Keratinocyte (primary cell): ENCODE measurements around the gene TPCN1. TPM values are rescaled to one million over a fixed set of nuclear protein-coding genes. Genes with fewer than 3 reads are reported as not detected.

Experiments used
- DNase-seq: peaks from one replicate; pipeline ENCODE4 v3.0.0-alpha.2; 2011; ENCODE audit warnings: low read depth, missing footprints, low spot score
- FAIRE-seq: peaks from 2 replicates; lab custom pipeline; 2011; peaks lifted over from hg19 to GRCh38; lab: Jason Lieb, UNC
- H2AFZ ChIP-seq: 2 replicates; pipeline ENCODE4 v1.6.0; 2012; ENCODE audit warnings: low read length, control low read depth, inconsistent platforms; ENCODE audit not compliant: control insufficient read depth
- H3K27ac ChIP-seq: 2 replicates; pipeline ENCODE4 v1.5.1; 2011; ENCODE audit warnings: low read length; ENCODE audit not compliant: control insufficient read depth, insufficient read depth
- H3K27me3 ChIP-seq: 3 replicates; pipeline ENCODE4 v1.6.0; 2011; ENCODE audit warnings: low read length; ENCODE audit not compliant: control insufficient read depth, insufficient read depth; ENCODE audit errors: extremely low read depth
- H3K36me3 ChIP-seq, 2 experiments: 2 replicates in 1 of 2; 3 replicates in 1 of 2; pipeline ENCODE4 v1.5.1; 2011; ENCODE audit warnings: low read length in 2 of 2, mild to moderate bottlenecking in 1 of 2; ENCODE audit not compliant: control insufficient read depth in 2 of 2, insufficient read depth in 2 of 2; ENCODE audit errors: extremely low read depth in 1 of 2
- H3K4me1 ChIP-seq: 3 replicates; pipeline ENCODE4 v1.5.1; 2011; ENCODE audit warnings: low read length; ENCODE audit not compliant: control insufficient read depth, insufficient read depth; ENCODE audit errors: extremely low read depth
- H3K4me2 ChIP-seq: 3 replicates; pipeline ENCODE4 v1.6.0; 2011; ENCODE audit warnings: low read depth, low read length; ENCODE audit not compliant: control insufficient read depth, insufficient read depth; ENCODE audit errors: extremely low read depth
- H3K4me3 ChIP-seq, 3 experiments: fragments of 200-600 bp in 1 of 3; sonication (generic) in 1 of 3; 2 replicates in 2 of 3; 3 replicates in 1 of 3; pipeline ENCODE4 v1.5.1; 2011 to 2016; ENCODE audit warnings: low read length in 3 of 3, mild to moderate bottlenecking in 3 of 3, control low read depth in 2 of 3, inconsistent platforms in 1 of 3, low read depth in 1 of 3, mixed read lengths in 1 of 3, mixed run types in 1 of 3, moderate library complexity in 1 of 3; ENCODE audit not compliant: control insufficient read depth in 2 of 3, insufficient read depth in 2 of 3; ENCODE audit errors: extremely low read depth in 1 of 3
- H3K79me2 ChIP-seq: 2 replicates; pipeline ENCODE4 v1.6.0; 2012; ENCODE audit warnings: low read length; ENCODE audit not compliant: control insufficient read depth, insufficient read depth
- H3K9ac ChIP-seq: 3 replicates; pipeline ENCODE4 v1.6.0; 2011; ENCODE audit warnings: low read length; ENCODE audit not compliant: control insufficient read depth, insufficient read depth; ENCODE audit errors: extremely low read depth
- H3K9me1 ChIP-seq: 3 replicates; pipeline ENCODE4 v1.6.0; 2011; ENCODE audit warnings: low read length; ENCODE audit not compliant: control insufficient read depth, insufficient read depth; ENCODE audit errors: extremely low read depth
- H3K9me3 ChIP-seq: 2 replicates; pipeline ENCODE4 v1.5.1; 2012; ENCODE audit warnings: low read depth, low read length; ENCODE audit not compliant: control insufficient read depth
- H4K20me1 ChIP-seq: 3 replicates; pipeline ENCODE4 v1.6.0; 2011; ENCODE audit warnings: low read length; ENCODE audit not compliant: control insufficient read depth, insufficient read depth; ENCODE audit errors: extremely low read depth
- CTCF ChIP-seq, 3 experiments: IDR thresholded peaks in 1 of 3; conservative IDR thresholded peaks in 1 of 3; optimal IDR thresholded peaks in 1 of 3; 2 replicates in 2 of 3; 3 replicates in 1 of 3; pipeline versions ENCODE3 to v1.5.1; 2011; ENCODE audit warnings: low read length in 3 of 3, mild to moderate bottlenecking in 3 of 3, moderate library complexity in 2 of 3, control low read depth in 1 of 3, inconsistent platforms in 1 of 3; ENCODE audit not compliant: insufficient read depth in 2 of 3; ENCODE audit errors: extremely low read depth in 1 of 3
- EZH2 ChIP-seq: IDR thresholded peaks from one replicate; pipeline ENCODE4 v1.6.1; 2012; ENCODE audit warnings: inconsistent platforms, mild to moderate bottlenecking, low read length, moderate library complexity
- dilution Hi-C: fragments of 300-500 bp; cut with MboI; formaldehyde crosslinking; loops from one replicate; pipeline ENCODE4 v1.7.0; 2020; ENCODE audit warnings: low sequenced_read_pairs; ENCODE audit not compliant: extremely low pct_ligation_motif_present
- polyA plus RNA-seq, 5 experiments: library from polyadenylated mRNA; depleted of rRNA in 3 of 5; stranded (reverse) in 3 of 5; stranded (forward) in 1 of 5; unstranded in 1 of 5; fragments of >200 nt; gene quantifications; 1 replicate in 1 of 5; 2 replicates in 3 of 5; 3 replicates in 1 of 5; pipeline versions ENCODE4 v1.2.1 to v1.2.3, GENCODE V29; 2011 to 2012; ENCODE audit warnings: missing spikeins in 2 of 5, low read depth in 1 of 5, low replicate concordance in 1 of 5

TPCN1 gene
- polyA plus RNA-seq, 1 donor (not counting 4 experiments of a cell fraction or from before 2014, with no cell fraction given), result 6.8 TPM

GRCh38 chr12:113302886-113303640 lies 81.8 kb downstream of the TPCN1 start:
- H3K79me2 ChIP-seq, result no peaks in the 10 kb centered on the region
- no peak for FAIRE-seq
- H3K4me2 ChIP-seq, result no peak overlapping the region
- no peak overlapping the region for H3K9ac ChIP-seq
- H3K9me1 ChIP-seq, result peaks cover 2% of the 10 kb centered on the region
- no peak overlapping the region for H2AFZ ChIP-seq
- DNase-seq, result no peak
- H3K4me1 ChIP-seq, result peaks cover 14% of the 10 kb centered on the region
- H4K20me1 ChIP-seq, result no peaks in the 10 kb centered on the region
- no peak for TF ChIP-seq CTCF (optimal IDR thresholded peaks at IDR 0.05 in 1 of 3, IDR thresholded peaks at IDR 0.05 in 1 of 3, conservative IDR thresholded peaks at IDR 0.05 in 1 of 3; ENCODE audit: extremely low read depth in 1 of 3, insufficient read depth in 2 of 3, low read length in 3 of 3)
- TF ChIP-seq EZH2, result no peak
- dilution Hi-C loops, result no loop called here
- peaks cover 5 to 9% of the 10 kb centered on the region in 2 experiments for H3K36me3 ChIP-seq
- H3K27ac ChIP-seq, result no peak overlapping the region
- H3K27me3 ChIP-seq, result no peaks in the 10 kb centered on the region
- no peaks in the 10 kb centered on the region for H3K9me3 ChIP-seq
- H3K4me3 ChIP-seq, result no peak overlapping the region

- H2AFZ ChIP-seq, result no peak overlapping the region
- no peaks in the 10 kb centered on the region for H3K4me1 ChIP-seq
- no peaks in the 10 kb centered on the region for H3K9me3 ChIP-seq
- FAIRE-seq (no peak), DNase-seq (no peak)
- TF ChIP-seq CTCF (optimal IDR thresholded peaks at IDR 0.05 in 1 of 3, IDR thresholded peaks at IDR 0.05 in 1 of 3, conservative IDR thresholded peaks at IDR 0.05 in 1 of 3; ENCODE audit: extremely low read depth in 1 of 3, insufficient read depth in 2 of 3, low read length in 3 of 3) (no peak), EZH2 (no peak)
- H3K4me2 ChIP-seq, result no peak overlapping the region
- dilution Hi-C loops, result no loop called here
- H3K9me1 ChIP-seq, result no peaks in the 10 kb centered on the region
- H4K20me1 ChIP-seq, result no peaks in the 10 kb centered on the region
- peaks cover 5 to 11% of the 10 kb centered on the region in 2 experiments for H3K36me3 ChIP-seq
- H3K27ac ChIP-seq, result no peak overlapping the region
- H3K4me3 ChIP-seq, result no peak overlapping the region
- H3K79me2 ChIP-seq, result no peaks in the 10 kb centered on the region
- no peaks in the 10 kb centered on the region for H3K27me3 ChIP-seq
- H3K9ac ChIP-seq, result no peak overlapping the region
Observed at GRCh38 chr12:113305281-113305856, 84.1 kb downstream of the TPCN1 start.
